WI38 (cell line): ENCODE measurements around the gene RAB17.

Experiments
- H3K4me3 ChIP-seq: 2 replicates; pipeline ENCODE4 v1.5.1; 2011; ENCODE audit warnings: low read depth, mild to moderate bottlenecking, control low read depth, low read length
- CTCF ChIP-seq: IDR thresholded peaks from 2 replicates; pipeline ENCODE4 v1.5.1; 2012; ENCODE audit warnings: low read depth, mild to moderate bottlenecking, control low read depth, low read length

RAB17 gene

DNA sequence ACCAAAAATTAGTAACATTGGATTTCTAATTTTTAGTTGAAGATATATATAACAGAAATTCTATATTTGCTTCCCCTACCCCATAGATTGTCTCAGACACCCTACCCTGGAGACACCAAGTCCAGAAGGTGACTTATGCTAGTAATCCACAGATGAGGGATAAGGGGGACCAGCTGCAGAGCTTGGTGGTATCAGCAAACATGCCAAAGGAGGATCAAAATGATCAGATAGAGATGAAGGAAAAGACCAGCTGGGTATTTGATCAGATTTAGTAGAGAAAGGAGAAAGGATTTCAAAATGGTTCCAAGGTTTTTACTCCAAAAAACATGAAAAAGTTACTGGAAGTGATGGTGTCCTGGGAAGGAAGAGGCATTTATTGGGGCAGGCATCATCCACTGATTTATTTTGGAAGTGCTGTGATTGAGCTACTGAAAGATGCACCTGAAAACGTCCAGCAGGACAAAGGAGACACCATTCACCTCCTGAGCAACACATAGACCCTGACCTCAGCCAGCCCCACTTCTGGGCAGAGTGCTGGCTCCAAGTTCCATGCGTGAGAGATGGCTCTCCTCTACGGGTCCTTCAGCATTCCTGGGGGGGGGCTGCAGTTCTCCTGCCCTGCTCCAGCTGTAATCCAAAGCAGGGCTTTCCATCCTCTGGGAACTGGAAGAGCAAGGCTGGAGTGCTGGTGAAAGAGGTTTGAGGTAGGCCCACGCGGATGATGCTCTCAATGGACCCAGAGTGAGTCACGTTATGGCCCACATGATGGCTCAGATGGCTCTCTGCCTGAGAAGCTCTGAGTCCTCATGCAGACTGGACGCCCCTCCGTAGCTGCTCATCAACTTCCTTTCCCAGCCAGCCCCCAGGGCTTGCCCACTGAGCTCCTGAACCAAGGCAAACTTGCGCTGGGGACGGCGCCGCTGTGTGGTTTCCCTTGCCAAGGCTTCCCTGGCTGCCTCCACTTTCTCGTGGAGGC is 33.2 kb upstream of the RAB17 start:
- TF ChIP-seq CTCF: no peak
- H3K4me3 ChIP-seq: no peak overlapping the region

DNA sequence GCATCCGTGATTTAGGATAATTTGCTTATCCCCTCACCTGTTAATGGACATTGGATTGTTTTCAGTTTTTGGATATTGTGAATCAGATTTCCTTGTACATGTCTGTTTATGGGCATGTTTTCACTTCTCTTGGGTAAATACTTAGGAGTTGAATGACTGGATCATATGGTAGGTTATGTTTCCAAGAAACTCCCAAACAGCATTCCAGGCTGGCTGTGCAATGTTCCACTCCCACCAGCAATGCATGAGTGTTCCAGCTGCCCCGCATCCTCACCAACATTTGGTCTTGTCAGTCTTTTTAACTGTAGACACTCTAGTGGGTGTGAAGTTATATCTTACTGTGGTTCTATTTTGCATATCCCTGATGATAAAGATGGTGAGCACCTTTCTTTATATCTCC is 27.9 kb upstream of the RAB17 start:
- TF ChIP-seq CTCF: no peak
- no peak overlapping the region for H3K4me3 ChIP-seq

- H3K4me3 ChIP-seq: no peak overlapping the region
- TF ChIP-seq CTCF: no peak
Observed at GRCh38 chr2:237617587-237617982, 27.1 kb upstream of the RAB17 start.

DNA sequence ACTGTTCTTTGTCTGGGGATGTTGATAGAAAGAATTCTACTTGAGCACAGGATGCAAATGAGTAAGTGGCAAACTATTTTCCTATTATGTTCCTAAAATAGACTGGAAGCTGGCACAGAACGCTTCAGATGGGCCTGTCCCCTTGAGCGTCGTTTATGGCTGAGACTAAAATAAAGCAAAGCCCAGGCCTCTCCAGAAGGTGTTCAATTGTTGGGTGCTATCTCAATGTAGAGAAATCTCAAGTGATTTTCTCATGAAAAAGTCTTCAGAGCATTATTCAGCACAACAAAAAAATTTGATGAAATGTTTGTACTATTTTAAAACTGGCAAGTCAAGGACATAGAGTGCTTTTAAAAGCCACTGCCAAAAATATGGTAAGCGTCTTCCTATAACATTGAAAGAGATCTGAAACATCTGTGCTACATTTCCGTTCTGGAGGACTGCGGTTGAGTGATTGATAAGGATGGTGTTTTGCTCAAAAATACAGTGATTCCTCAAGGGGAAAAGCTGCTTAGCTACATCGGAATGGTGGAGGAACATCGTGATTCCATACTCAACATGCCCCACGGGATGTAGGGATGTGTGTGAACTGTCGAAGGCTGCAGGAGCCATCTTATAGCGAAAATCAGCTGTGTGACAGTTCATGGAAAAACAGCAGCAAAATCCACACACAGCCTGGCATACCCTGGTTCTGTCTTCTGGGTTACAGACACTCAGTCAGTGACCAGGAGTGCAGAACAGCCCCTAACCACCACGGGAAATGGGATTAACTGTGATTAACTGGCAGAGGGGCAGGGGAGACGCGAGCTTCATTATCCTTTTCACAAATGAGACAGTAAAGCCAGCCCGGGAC is 26.4 kb upstream of the RAB17 start:
- H3K4me3 ChIP-seq: no peak overlapping the region
- TF ChIP-seq CTCF: no peak

DNA sequence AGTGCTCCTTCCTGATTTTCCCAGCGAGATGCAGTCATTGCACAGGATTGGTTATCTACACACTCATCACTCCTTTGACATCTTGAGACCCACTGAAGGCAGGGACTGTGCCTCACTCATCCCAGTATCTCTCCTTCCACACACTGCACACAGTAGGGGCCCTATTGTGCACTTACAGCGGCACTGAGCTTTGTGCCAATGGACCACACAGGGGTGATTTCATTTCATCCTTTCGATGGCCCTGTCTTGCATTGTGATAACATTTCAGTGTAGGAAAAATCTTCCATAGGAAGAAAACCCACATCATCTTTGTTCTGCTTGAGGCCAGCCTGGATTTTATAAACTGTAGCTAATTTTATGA is 25.8 kb upstream of the RAB17 start:
- no peak for TF ChIP-seq CTCF
- H3K4me3 ChIP-seq: no peak overlapping the region

GRCh38 chr2:237615631-237616249 is 25.2 kb upstream of the RAB17 start:
- no peak for TF ChIP-seq CTCF

More at GRCh38 chr2:237615631-237616249, 25.2 kb upstream of the RAB17 start:
- H3K4me3 ChIP-seq: no peak overlapping the region
